ENCODE data around the gene LMBR1L.

Gene LMBR1L

DNA sequence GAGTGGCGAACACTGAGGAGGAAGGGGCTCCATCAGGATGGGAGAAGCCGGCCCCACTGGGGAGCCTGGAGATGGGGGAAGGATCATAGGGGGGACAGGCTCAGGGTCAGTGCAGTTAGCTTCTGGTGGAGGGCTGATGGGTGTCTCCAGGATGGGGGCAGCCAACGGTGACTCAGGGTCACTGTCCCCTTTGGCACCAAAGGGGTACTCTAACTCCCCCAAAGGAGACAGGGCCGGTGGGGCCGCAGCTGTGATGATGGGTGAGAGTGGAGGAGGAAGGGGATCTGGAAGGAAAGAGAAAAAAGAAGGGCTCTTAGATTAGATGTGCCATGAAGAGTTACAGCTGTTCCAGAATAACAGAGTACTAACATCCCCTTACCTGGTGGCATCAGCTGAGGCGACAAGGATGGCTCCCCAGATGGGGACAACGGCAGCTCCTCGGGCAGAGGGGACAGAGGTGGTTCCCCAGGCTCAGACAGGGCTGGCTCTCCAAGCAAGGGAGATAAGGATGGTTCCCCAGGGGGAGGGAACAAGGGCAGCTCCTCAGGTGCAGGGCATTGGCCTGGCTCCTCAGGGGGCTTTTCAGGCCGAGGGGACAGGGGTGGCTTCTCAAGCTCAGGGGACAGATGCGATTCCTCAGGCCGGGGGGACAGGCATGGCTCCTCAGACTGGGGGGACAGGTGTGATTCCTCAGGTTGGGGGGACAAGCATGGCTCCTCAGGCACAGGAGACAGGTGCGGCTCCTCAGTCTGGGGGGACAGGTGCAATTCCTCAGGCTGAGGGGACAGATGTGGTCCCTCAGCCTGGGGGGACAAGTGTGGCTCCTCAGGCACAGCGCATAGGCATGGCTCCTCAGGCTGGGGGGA, 59.9 kb downstream of the LMBR1L start:
- DNase-seq: no peak

DNA sequence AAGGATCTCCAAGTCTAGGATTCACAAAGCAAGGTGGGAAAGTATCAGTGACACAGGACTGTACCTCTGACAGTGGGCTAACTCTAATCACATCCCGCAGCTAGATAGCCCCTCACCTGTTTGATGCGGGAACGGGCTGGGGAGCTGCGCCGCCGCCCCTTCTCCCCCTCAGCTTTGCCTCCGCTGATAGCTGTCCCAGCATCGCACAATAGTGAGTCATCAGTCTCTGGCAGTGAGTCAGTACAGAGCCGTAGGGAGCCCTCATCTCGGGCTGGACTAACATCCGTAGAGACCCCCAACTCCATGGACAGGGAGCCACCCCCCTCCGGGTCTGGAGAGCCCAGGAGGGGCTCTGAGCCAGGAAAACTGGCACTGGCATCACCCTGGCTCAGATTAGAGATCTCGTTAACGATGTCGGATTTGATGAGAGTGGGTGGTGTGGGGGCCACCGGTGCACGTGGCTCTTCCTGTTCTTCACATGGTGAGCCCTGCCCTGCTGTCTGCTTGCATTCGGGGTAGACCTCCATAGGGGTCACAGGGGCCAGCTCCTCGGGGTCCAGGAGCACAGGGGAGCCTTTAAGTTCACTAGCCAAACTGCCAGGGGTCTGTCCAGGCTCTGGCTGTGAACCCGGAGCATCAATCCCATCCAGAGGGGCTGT, 61.0 kb downstream of the LMBR1L start:
- DNase-seq: no peak

- DNase-seq: no peak
Observed at GRCh38 chr12:49048953-49049352, 61.7 kb downstream of the LMBR1L start.

All from stimulated activated CD4-positive, alpha-beta T cell treated with anti-CD3 and anti-CD28 coated beads, Interleukin-2, amount 100 ng/mL, for 24 hours (primary cell).